HCT116 (cell line): ENCODE results near the gene GNG13.

Experiments used
- CTCF ChIP-seq, 3 experiments: fragments of 200-600 bp in 1 of 3; sonication (generic) in 1 of 3; IDR thresholded peaks in 2 of 3; conservative IDR thresholded peaks in 1 of 3; 2 replicates each; pipeline ENCODE4 v1.5.1; 2012 to 2017; ENCODE audit warnings: low read depth in 2 of 3, low read length in 2 of 3, antibody characterized with exemption in 1 of 3, borderline replicate concordance in 1 of 3, control low read depth in 1 of 3, mild to moderate bottlenecking in 1 of 3, mixed read lengths in 1 of 3, mixed run types in 1 of 3, moderate library complexity in 1 of 3; ENCODE audit not compliant: insufficient read depth in 1 of 3
- EZH2 ChIP-seq: fragments of 200-600 bp; sonication (generic); IDR thresholded peaks from 2 replicates; pipeline ENCODE4 v1.6.1; 2017; ENCODE audit warnings: antibody characterized with exemption, mixed run types
- FOSL1 ChIP-seq: IDR thresholded peaks from 2 replicates; pipeline ENCODE4 v1.6.1; 2012; ENCODE audit warnings: low read depth
- POLR2A ChIP-seq: IDR thresholded peaks from 2 replicates; pipeline ENCODE4 v1.7.0; 2011; ENCODE audit warnings: borderline replicate concordance; ENCODE audit not compliant: insufficient read depth, insufficient read length; ENCODE audit errors: extremely low read depth
- POLR2AphosphoS5 ChIP-seq: IDR thresholded peaks from 2 replicates; pipeline ENCODE4 v1.6.1; 2011; ENCODE audit warnings: mild to moderate bottlenecking, low read depth, low read length, moderate library complexity
- RAD21 ChIP-seq: IDR thresholded peaks from 2 replicates; pipeline ENCODE4 v1.6.1; 2012; ENCODE audit warnings: low read depth, mild to moderate bottlenecking
- SP1 ChIP-seq: IDR thresholded peaks from 2 replicates; pipeline ENCODE4 v1.6.1; 2012; ENCODE audit warnings: low read depth
- YY1 ChIP-seq: IDR thresholded peaks from 2 replicates; pipeline ENCODE4 v1.6.1; 2011; ENCODE audit warnings: low read length, low read depth, moderate library complexity, mild to moderate bottlenecking; ENCODE audit not compliant: insufficient replicate concordance; ENCODE audit errors: extremely low read depth
- TF ChIP-seq, protein P1 (sequence below): IDR thresholded peaks from 2 replicates; pipeline ENCODE4 v1.6.1; 2012

GRCh38 chr16:782258-782657 lies 18.3 kb downstream of the GNG13 start:
- no peak for TF ChIP-seq CTCF (IDR thresholded peaks at IDR 0.05 in 2 of 3, conservative IDR thresholded peaks at IDR 0.05 in 1 of 3; ENCODE audit: borderline replicate concordance in 1 of 3, insufficient read depth in 1 of 3, low read depth in 2 of 3, low read length in 2 of 3)
- no peak for TF ChIP-seq YY1
- TF ChIP-seq RAD21, result no peak
- no peak for TF ChIP-seq POLR2AphosphoS5
- no peak for TF ChIP-seq POLR2A
- TF ChIP-seq FOSL1, result no peak
- TF ChIP-seq EZH2, result no peak
- TF ChIP-seq, protein P1, sequence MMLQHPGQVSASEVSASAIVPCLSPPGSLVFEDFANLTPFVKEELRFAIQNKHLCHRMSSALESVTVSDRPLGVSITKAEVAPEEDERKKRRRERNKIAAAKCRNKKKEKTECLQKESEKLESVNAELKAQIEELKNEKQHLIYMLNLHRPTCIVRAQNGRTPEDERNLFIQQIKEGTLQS, result no peak
- no peak for TF ChIP-seq SP1
